Tibial nerve (tissue), 4 donors: ENCODE results near the gene PMM2.

Experiments used
- CTCF ChIP-seq, 5 experiments: fragments of 200-600 bp in 3 of 5; fragments of 450-650 bp in 2 of 5; sonication (generic) in 3 of 5; IDR thresholded peaks; one replicate each; pipeline ENCODE4 v1.5.1; 2016 to 2019; ENCODE audit warnings: antibody characterized with exemption in 5 of 5, mild to moderate bottlenecking in 3 of 5, moderate library complexity in 2 of 5
- EP300 ChIP-seq, 2 donors: sonication (generic); formaldehyde crosslinking; IDR thresholded peaks; one replicate each; pipeline ENCODE4 v1.6.1; 2017; ENCODE audit warnings: antibody characterized with exemption in 2 of 2, mild to moderate bottlenecking in 1 of 2
- POLR2A ChIP-seq, 2 donors: fragments of 450-650 bp; IDR thresholded peaks; one replicate each; pipeline ENCODE4 v1.6.1; 2017; ENCODE audit warnings: antibody characterized with exemption in 2 of 2, mild to moderate bottlenecking in 2 of 2, moderate library complexity in 2 of 2

- TF ChIP-seq CTCF (IDR thresholded peaks at IDR 0.05) = no peak
- no peak for TF ChIP-seq EP300 (IDR thresholded peaks at IDR 0.05)
- no peak for TF ChIP-seq POLR2A (IDR thresholded peaks at IDR 0.05)
Observed at GRCh38 chr16:8807189-8807588, 9.6 kb downstream of the PMM2 start.
